SU-DHL-6 (cell line): Measurements from ENCODE around the gene ZMAT3.

Experiments used
- H2AFZ ChIP-seq: fragments of 200-600 bp; sonication (generic); 2 replicates; pipeline ENCODE4 v1.6.1; 2014; ENCODE audit warnings: low read depth, mild to moderate bottlenecking, moderate library complexity, mixed read lengths, antibody characterized with exemption, low read length; ENCODE audit not compliant: severe bottlenecking
- H3F3A ChIP-seq: fragments of 200-600 bp; shearing (Covaris generic); 2 replicates; pipeline ENCODE4 v1.6.0; 2016; ENCODE audit warnings: antibody characterized with exemption, mild to moderate bottlenecking; ENCODE audit not compliant: insufficient read depth
- H3K27ac ChIP-seq: fragments of 200-600 bp; sonication (generic); 2 replicates; pipeline ENCODE4 v1.5.1; 2016; ENCODE audit warnings: low read depth, mild to moderate bottlenecking, low read length, moderate library complexity, mixed read lengths
- H3K27me3 ChIP-seq: fragments of 200-600 bp; sonication (generic), shearing (Covaris generic); 2 replicates; pipeline ENCODE4 v1.6.0; 2014; ENCODE audit warnings: mild to moderate bottlenecking, low read length
- H3K36me3 ChIP-seq: fragments of 200-600 bp; sonication (generic); 2 replicates; pipeline ENCODE4 v1.6.1; 2014; ENCODE audit warnings: mild to moderate bottlenecking, low read length, mixed read lengths
- H3K4me2 ChIP-seq: fragments of 300-600, 200-600 bp; shearing (Covaris generic), sonication (generic); 2 replicates; pipeline ENCODE4 v1.6.0; 2014; ENCODE audit warnings: low read length, low read depth, mild to moderate bottlenecking; ENCODE audit not compliant: poor library complexity, severe bottlenecking
- H3K4me3 ChIP-seq: fragments of 200-600 bp; sonication (generic); 2 replicates; pipeline ENCODE4 v1.5.1; 2014; ENCODE audit warnings: antibody characterized with exemption, low read length, mild to moderate bottlenecking, mixed read lengths; ENCODE audit not compliant: insufficient read depth, poor library complexity, severe bottlenecking
- H3K79me2 ChIP-seq: fragments of 200-600 bp; sonication (generic); 2 replicates; pipeline ENCODE4 v1.6.1; 2014; ENCODE audit warnings: mild to moderate bottlenecking, low read length, moderate library complexity; ENCODE audit not compliant: insufficient read depth
- H3K9ac ChIP-seq: fragments of 200-600 bp; sonication (generic); 2 replicates; pipeline ENCODE4 v1.7.0; 2014; ENCODE audit warnings: mild to moderate bottlenecking, low read length
- H3K9me2 ChIP-seq: fragments of 200-600 bp; sonication (generic); replicated peaks from 2 replicates; pipeline ENCODE4 v1.6.1; 2014; ENCODE audit warnings: low read length; ENCODE audit not compliant: insufficient read depth
- H3K9me3 ChIP-seq: fragments of 200-600 bp; sonication (generic); 2 replicates; pipeline ENCODE4 v1.6.1; 2014; ENCODE audit warnings: low read length, mixed read lengths; ENCODE audit not compliant: insufficient read depth
- H4K20me1 ChIP-seq: fragments of 200-600 bp; sonication (generic); 2 replicates; pipeline ENCODE4 v1.6.1; 2014; ENCODE audit warnings: low read depth, mild to moderate bottlenecking, antibody characterized with exemption, low read length, moderate library complexity, mixed read lengths
- CTCF ChIP-seq: fragments of 200-600 bp; sonication (generic); IDR thresholded peaks from one replicate; pipeline ENCODE4 v1.5.1; 2017; ENCODE audit warnings: antibody characterized with exemption, mild to moderate bottlenecking, low read length, moderate library complexity; ENCODE audit not compliant: insufficient read depth, poor library complexity, severe bottlenecking
- EZH2phosphoT487 ChIP-seq: fragments of 200-600 bp; sonication (generic), shearing (Covaris generic); conservative IDR thresholded peaks from 2 replicates; pipeline ENCODE4 v1.6.1; 2018; ENCODE audit warnings: mild to moderate bottlenecking, antibody characterized with exemption, low read length, moderate library complexity, mixed read lengths

ZMAT3 gene

GRCh38 chr3:178975320-178975719 lies 96.3 kb downstream of the ZMAT3 start:
- Histone ChIP-seq H3K79me2 (no peaks in the 10 kb centered on the region), H3K4me3 (no peak overlapping the region), H3F3A (no peaks in the 10 kb centered on the region; the same call in 1 of the 2 replicates), H3K27me3 (no peaks in the 10 kb centered on the region), H4K20me1 (no peaks in the 10 kb centered on the region), H3K9me3 (no peaks in the 10 kb centered on the region; the same call in 1 of the 2 replicates), H3K4me2 (no peak overlapping the region), H3K36me3 (no peaks in the 10 kb centered on the region), H3K9me2 (no peaks in the 10 kb centered on the region), H3K27ac (no peak overlapping the region), H2AFZ (no peak overlapping the region), H3K9ac (no peak overlapping the region)
- TF ChIP-seq EZH2phosphoT487 (no peak), CTCF (no peak)

- no peak overlapping the region for H3K4me3 ChIP-seq
- no peaks in the 10 kb centered on the region for H3K27me3 ChIP-seq
- no peaks in the 10 kb centered on the region for H4K20me1 ChIP-seq
- H3K9me2 ChIP-seq: no peaks in the 10 kb centered on the region
- no peak overlapping the region for H3K27ac ChIP-seq
- TF ChIP-seq EZH2phosphoT487 (no peak), CTCF (no peak)
- no peaks in the 10 kb centered on the region for H3K36me3 ChIP-seq
- no peaks in the 10 kb centered on the region; the same call in 1 of the 2 replicates for H3K9me3 ChIP-seq
- no peak overlapping the region for H3K4me2 ChIP-seq
- H3K9ac ChIP-seq: no peak overlapping the region
- no peaks in the 10 kb centered on the region for H3K79me2 ChIP-seq
- H3F3A ChIP-seq: peaks cover 16% of the 10 kb centered on the region
- no peak overlapping the region for H2AFZ ChIP-seq
Measured at GRCh38 chr3:178971614-178972013, 100.0 kb downstream of the ZMAT3 start.

GRCh38 chr3:178969004-178969700 lies 102.5 kb downstream of the ZMAT3 start:
- Histone ChIP-seq H3K4me2 (peak overlapping the region; percentile 97), H3K9me3 (no peaks in the 10 kb centered on the region; the same call in 1 of the 2 replicates), H3K36me3 (no peaks in the 10 kb centered on the region), H3K27ac (peak overlapping the region; percentile 95), H2AFZ (peak overlapping the region; percentile 32), H4K20me1 (no peaks in the 10 kb centered on the region), H3F3A (peaks cover 24% of the 10 kb centered on the region), H3K79me2 (no peaks in the 10 kb centered on the region), H3K9ac (no peak overlapping the region), H3K4me3 (peak overlapping the region; percentile 17), H3K9me2 (no peaks in the 10 kb centered on the region), H3K27me3 (no peaks in the 10 kb centered on the region)
- TF ChIP-seq EZH2phosphoT487: no peak
- TF ChIP-seq CTCF: no peak
